Panc1 (cell line): ENCODE results near the gene KLF15. TPM values are rescaled to one million over a fixed set of nuclear protein-coding genes. Genes with fewer than 3 reads are reported as not detected.

Experiments used
- ATAC-seq: fragments of 200-7000 bp; cut with Tn5 transposase; 2 replicates; pipeline ENCODE4 v1.9.1; 2020; ENCODE audit warnings: mild to moderate bottlenecking, moderate library complexity
- BruUV-seq: library from RNA; stranded (reverse); fragments of 400-500 nt; replicated peaks from 2 replicates; lab custom pipeline; 2021; lab: Mats Ljungman, UMichigan
- CTCF ChIA-PET: fragments of 300-600 bp; sonication (Branson Sonifier 250); formaldehyde crosslinking; loops from one replicate; lab custom pipeline; 2022; ENCODE audit warnings: antibody characterized with exemption; lab: Charles Lee
- POLR2A ChIA-PET: fragments of 300-600 bp; sonication (Branson Sonifier 250); formaldehyde crosslinking; loops from one replicate; lab custom pipeline; 2022; ENCODE audit warnings: antibody characterized with exemption; lab: Charles Lee
- DNase-seq: peaks from one replicate; pipeline ENCODE4 v3.0.0-alpha.2; 2010; ENCODE audit warnings: low read depth, low spot score
- H3K27ac ChIP-seq: 2 replicates; pipeline ENCODE4 v1.5.1; 2011; ENCODE audit warnings: mild to moderate bottlenecking, low read length, inconsistent platforms
- H3K27me3 ChIP-seq: fragments of 200-500 bp; sonication (Bioruptor generic); 2 replicates; pipeline ENCODE4 v1.6.0; 2014; ENCODE audit warnings: low read length, inconsistent platforms; ENCODE audit not compliant: control insufficient read depth, insufficient read depth
- H3K36me3 ChIP-seq: fragments of 200-500 bp; sonication (Bioruptor generic); 2 replicates; pipeline ENCODE4 v1.5.1; 2014; ENCODE audit warnings: inconsistent platforms, mild to moderate bottlenecking, low read length, moderate library complexity; ENCODE audit not compliant: control insufficient read depth, insufficient read depth
- H3K4me1 ChIP-seq: 2 replicates; pipeline ENCODE4 v1.5.1; 2011; ENCODE audit warnings: inconsistent platforms, mild to moderate bottlenecking, low read length, moderate library complexity; ENCODE audit not compliant: control insufficient read depth, insufficient read depth
- H3K4me3 ChIP-seq, 2 experiments: 2 replicates each; pipeline ENCODE4 v1.5.1; 2011 to 2012; ENCODE audit warnings: low read depth in 2 of 2, low read length in 2 of 2, mild to moderate bottlenecking in 2 of 2, inconsistent platforms in 1 of 2, moderate library complexity in 1 of 2
- H3K9me3 ChIP-seq: fragments of 200-500 bp; sonication (Bioruptor generic); 2 replicates; pipeline ENCODE4 v1.5.1; 2014; ENCODE audit warnings: low read depth, mild to moderate bottlenecking, inconsistent platforms, low read length, moderate library complexity; ENCODE audit not compliant: control insufficient read depth, insufficient read depth
- CTCF ChIP-seq: fragments of 450-650 bp; IDR thresholded peaks from 2 replicates; pipeline ENCODE4 v1.5.1; 2017; ENCODE audit warnings: mild to moderate bottlenecking
- POLR2AphosphoS5 ChIP-seq: IDR thresholded peaks from 2 replicates; pipeline ENCODE4 v1.6.1; 2012; ENCODE audit warnings: mild to moderate bottlenecking, low read depth, low read length, moderate library complexity
- REST ChIP-seq, 2 experiments: IDR thresholded peaks; 2 replicates each; pipeline ENCODE4 v1.6.1; 2011 to 2012; ENCODE audit warnings: low read depth in 2 of 2, control low read depth in 1 of 2, low read length in 1 of 2, mild to moderate bottlenecking in 1 of 2, moderate library complexity in 1 of 2; ENCODE audit not compliant: insufficient read depth in 1 of 2
- SIN3A ChIP-seq: IDR thresholded peaks from 2 replicates; pipeline ENCODE4 v1.6.1; 2012; ENCODE audit warnings: low read depth, mild to moderate bottlenecking, low read length, moderate library complexity, borderline replicate concordance; ENCODE audit not compliant: insufficient read depth
- TCF7L2 ChIP-seq: IDR thresholded peaks from 2 replicates; pipeline ENCODE4 v1.6.1; 2011; ENCODE audit warnings: mild to moderate bottlenecking, low read depth, low read length, inconsistent platforms
- in situ Hi-C: cut with HindIII; loops from 2 replicates; pipeline ENCODE4 v1.10.0; 2016; ENCODE audit warnings: low sequenced_read_pairs, low pct_unique_long_range_greater_than_20kb
- intact Hi-C: fragments of 100-400 bp; cut with micrococcal nuclease; formaldehyde crosslinking; loops from one replicate; pipeline ENCODE4 v1.10.0; 2022; ENCODE audit not compliant: unreplicated experiment
- total RNA-seq: library from RNA; stranded (reverse); gene quantifications from one replicate; pipeline ENCODE4 v1.2.1, GENCODE V29; 2021; ENCODE audit not compliant: unreplicated experiment

KLF15 gene
- total RNA-seq, 1 experiment from 2014 or later = 0.10 TPM

GRCh38 chr3:126310816-126311215 is 46.4 kb downstream of the KLF15 start:
- no TSS peak for BruUV-seq
- intact Hi-C loops = no loop called here
- ChIA-PET CTCF (no interaction called here), POLR2A (no interaction called here)
- no peaks in the 10 kb centered on the region for H3K27me3 ChIP-seq
- no peaks in the 10 kb centered on the region for H3K36me3 ChIP-seq
- no peak for DNase-seq
- H3K4me3 ChIP-seq = no peak overlapping the region
- in situ Hi-C loops = no loop called here
- no peak for ATAC-seq
- H3K27ac ChIP-seq = no peak overlapping the region
- H3K9me3 ChIP-seq = no peaks in the 10 kb centered on the region
- no peaks in the 10 kb centered on the region for H3K4me1 ChIP-seq
- TF ChIP-seq SIN3A (no peak), TCF7L2 (no peak), POLR2AphosphoS5 (no peak), REST (IDR thresholded peaks at IDR 0.05; ENCODE audit: insufficient read depth in 1 of 2, low read depth in 2 of 2, low read length in 1 of 2) (no peak), CTCF (no peak)

- TF ChIP-seq REST (IDR thresholded peaks at IDR 0.05; ENCODE audit: insufficient read depth in 1 of 2, low read depth in 2 of 2, low read length in 1 of 2) (no peak), POLR2AphosphoS5 (no peak), SIN3A (no peak), CTCF (no peak), TCF7L2 (no peak)
- ChIA-PET CTCF (no interaction called here), POLR2A (no interaction called here)
- H3K36me3 ChIP-seq = no peaks in the 10 kb centered on the region
- in situ Hi-C loops (no loop called here), intact Hi-C loops (loop anchor here (10.0 kb wide), 1 partner anchor 595 kb away; no protein-coding TSS in a partner anchor)
- no peak overlapping the region for H3K27ac ChIP-seq
- no peaks in the 10 kb centered on the region for H3K27me3 ChIP-seq
- no peak for DNase-seq
- no TSS peak for BruUV-seq
- no peaks in the 10 kb centered on the region for H3K9me3 ChIP-seq
- ATAC-seq = no peak
- H3K4me3 ChIP-seq = no peak overlapping the region
- no peaks in the 10 kb centered on the region for H3K4me1 ChIP-seq
Observed at GRCh38 chr3:126309861-126310655, 47.1 kb downstream of the KLF15 start.
